ENCODE results near the gene MDK. TPM values are rescaled to one million over a fixed set of nuclear protein-coding genes. Genes with fewer than 3 reads are reported as not detected.

MDK gene
- total and polyA plus RNA-seq, 4 donors: 2.3 to 41.8 (median 13.5) TPM

DNA sequence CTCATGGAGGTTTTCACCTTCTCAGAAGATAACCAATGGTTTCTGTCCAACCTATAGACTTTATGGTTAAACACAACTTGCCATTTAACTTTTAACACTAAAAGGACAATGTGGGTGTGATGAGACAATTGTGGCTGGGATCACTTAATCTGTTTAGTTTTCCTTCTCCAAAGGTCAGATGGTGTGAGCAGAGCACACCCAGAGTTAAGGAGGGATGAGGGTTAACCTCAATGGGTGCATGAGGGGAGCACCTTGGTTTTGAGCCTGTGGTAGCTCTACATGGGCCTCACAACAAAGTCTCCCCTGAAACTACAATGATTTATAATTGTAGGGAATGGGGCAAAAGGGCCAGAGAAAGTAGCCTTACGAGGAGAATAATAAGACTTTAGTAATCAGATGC, 39.0 kb downstream of the MDK start:
- H3K36me3 ChIP-seq (ENCODE audit: control insufficient read depth in 4 of 4, insufficient read depth in 3 of 4, low read depth in 1 of 4, low read length in 3 of 4): peaks cover 3 to 21% (median 16%) of the 10 kb centered on the region in 4 donors
- no peaks in the 10 kb centered on the region for H3K9me3 ChIP-seq (ENCODE audit: control insufficient read depth in 4 of 4, low read length in 3 of 4)
- H3K4me1 ChIP-seq (ENCODE audit: control insufficient read depth in 4 of 4, insufficient read depth in 4 of 4, low read length in 3 of 4): no peaks in the 10 kb centered on the region
- no peak overlapping the region for H3K9ac ChIP-seq (ENCODE audit: low read depth in 1 of 2, low read length in 2 of 2)
- TF ChIP-seq FOXA2 (IDR thresholded peaks at IDR 0.05) (no peak), ZBTB33 (IDR thresholded peaks at IDR 0.05) (no peak), EGR1 (IDR thresholded peaks at IDR 0.05; ENCODE audit: low read depth in 2 of 2) (no peak), GABPA (IDR thresholded peaks at IDR 0.05 in 1 of 2, conservative IDR thresholded peaks at IDR 0.05 in 1 of 2) (no peak), FOXA1 (IDR thresholded peaks at IDR 0.05) (no peak), HNF4A (conservative IDR thresholded peaks at IDR 0.05) (no peak), JUND (IDR thresholded peaks at IDR 0.05) (no peak), NR2F2 (IDR thresholded peaks at IDR 0.05) (no peak), RAD21 (IDR thresholded peaks at IDR 0.05) (no peak), SP1 (IDR thresholded peaks at IDR 0.05) (no peak)
- TF ChIP-seq, protein P1, sequence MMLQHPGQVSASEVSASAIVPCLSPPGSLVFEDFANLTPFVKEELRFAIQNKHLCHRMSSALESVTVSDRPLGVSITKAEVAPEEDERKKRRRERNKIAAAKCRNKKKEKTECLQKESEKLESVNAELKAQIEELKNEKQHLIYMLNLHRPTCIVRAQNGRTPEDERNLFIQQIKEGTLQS (IDR thresholded peaks at IDR 0.05): no peak
- TF ChIP-seq, protein P2, sequence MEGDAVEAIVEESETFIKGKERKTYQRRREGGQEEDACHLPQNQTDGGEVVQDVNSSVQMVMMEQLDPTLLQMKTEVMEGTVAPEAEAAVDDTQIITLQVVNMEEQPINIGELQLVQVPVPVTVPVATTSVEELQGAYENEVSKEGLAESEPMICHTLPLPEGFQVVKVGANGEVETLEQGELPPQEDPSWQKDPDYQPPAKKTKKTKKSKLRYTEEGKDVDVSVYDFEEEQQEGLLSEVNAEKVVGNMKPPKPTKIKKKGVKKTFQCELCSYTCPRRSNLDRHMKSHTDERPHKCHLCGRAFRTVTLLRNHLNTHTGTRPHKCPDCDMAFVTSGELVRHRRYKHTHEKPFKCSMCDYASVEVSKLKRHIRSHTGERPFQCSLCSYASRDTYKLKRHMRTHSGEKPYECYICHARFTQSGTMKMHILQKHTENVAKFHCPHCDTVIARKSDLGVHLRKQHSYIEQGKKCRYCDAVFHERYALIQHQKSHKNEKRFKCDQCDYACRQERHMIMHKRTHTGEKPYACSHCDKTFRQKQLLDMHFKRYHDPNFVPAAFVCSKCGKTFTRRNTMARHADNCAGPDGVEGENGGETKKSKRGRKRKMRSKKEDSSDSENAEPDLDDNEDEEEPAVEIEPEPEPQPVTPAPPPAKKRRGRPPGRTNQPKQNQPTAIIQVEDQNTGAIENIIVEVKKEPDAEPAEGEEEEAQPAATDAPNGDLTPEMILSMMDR (IDR thresholded peaks at IDR 0.05; ENCODE audit: low read depth, low read length, missing input control): no peak
- no peak for DNase-seq (ENCODE audit: low spot score)
- H3K27me3 ChIP-seq (ENCODE audit: control insufficient read depth in 4 of 4, insufficient read depth in 4 of 4, low read length in 3 of 4): no peaks in the 10 kb centered on the region
- WGBS: 94% methylated on average over 1 of the region's 1 CpG
- H3K4me3 ChIP-seq (ENCODE audit: low read depth in 1 of 3, low read length in 3 of 3): no peak overlapping the region
- no peak overlapping the region for H3K27ac ChIP-seq (ENCODE audit: low read depth in 1 of 2, low read length in 2 of 2)

GRCh38 chr11:46421257-46421880, 39.9 kb downstream of the MDK start:
- TF ChIP-seq, protein P3, sequence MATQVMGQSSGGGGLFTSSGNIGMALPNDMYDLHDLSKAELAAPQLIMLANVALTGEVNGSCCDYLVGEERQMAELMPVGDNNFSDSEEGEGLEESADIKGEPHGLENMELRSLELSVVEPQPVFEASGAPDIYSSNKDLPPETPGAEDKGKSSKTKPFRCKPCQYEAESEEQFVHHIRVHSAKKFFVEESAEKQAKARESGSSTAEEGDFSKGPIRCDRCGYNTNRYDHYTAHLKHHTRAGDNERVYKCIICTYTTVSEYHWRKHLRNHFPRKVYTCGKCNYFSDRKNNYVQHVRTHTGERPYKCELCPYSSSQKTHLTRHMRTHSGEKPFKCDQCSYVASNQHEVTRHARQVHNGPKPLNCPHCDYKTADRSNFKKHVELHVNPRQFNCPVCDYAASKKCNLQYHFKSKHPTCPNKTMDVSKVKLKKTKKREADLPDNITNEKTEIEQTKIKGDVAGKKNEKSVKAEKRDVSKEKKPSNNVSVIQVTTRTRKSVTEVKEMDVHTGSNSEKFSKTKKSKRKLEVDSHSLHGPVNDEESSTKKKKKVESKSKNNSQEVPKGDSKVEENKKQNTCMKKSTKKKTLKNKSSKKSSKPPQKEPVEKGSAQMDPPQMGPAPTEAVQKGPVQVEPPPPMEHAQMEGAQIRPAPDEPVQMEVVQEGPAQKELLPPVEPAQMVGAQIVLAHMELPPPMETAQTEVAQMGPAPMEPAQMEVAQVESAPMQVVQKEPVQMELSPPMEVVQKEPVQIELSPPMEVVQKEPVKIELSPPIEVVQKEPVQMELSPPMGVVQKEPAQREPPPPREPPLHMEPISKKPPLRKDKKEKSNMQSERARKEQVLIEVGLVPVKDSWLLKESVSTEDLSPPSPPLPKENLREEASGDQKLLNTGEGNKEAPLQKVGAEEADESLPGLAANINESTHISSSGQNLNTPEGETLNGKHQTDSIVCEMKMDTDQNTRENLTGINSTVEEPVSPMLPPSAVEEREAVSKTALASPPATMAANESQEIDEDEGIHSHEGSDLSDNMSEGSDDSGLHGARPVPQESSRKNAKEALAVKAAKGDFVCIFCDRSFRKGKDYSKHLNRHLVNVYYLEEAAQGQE (IDR thresholded peaks at IDR 0.05): no peak
- TF ChIP-seq EGR1 (IDR thresholded peaks at IDR 0.05; ENCODE audit: low read depth in 2 of 2): no peak
- H3K27ac ChIP-seq (ENCODE audit: low read depth in 1 of 2, low read length in 2 of 2): no peak overlapping the region
- no peak overlapping the region for H3K9ac ChIP-seq (ENCODE audit: low read depth in 1 of 2, low read length in 2 of 2)
- no peak overlapping the region for H3K4me3 ChIP-seq (ENCODE audit: low read depth in 1 of 3, low read length in 3 of 3)
- H3K36me3 ChIP-seq (ENCODE audit: control insufficient read depth in 4 of 4, insufficient read depth in 3 of 4, low read depth in 1 of 4, low read length in 3 of 4): peaks cover 3 to 17% (median 10%) of the 10 kb centered on the region in 4 donors
- WGBS: 86% methylated on average over 8 of the region's 8 CpGs
- H3K4me1 ChIP-seq (ENCODE audit: control insufficient read depth in 4 of 4, insufficient read depth in 4 of 4, low read length in 3 of 4): no peaks in the 10 kb centered on the region
- no peak for DNase-seq (ENCODE audit: low spot score)
- H3K9me3 ChIP-seq (ENCODE audit: control insufficient read depth in 4 of 4, low read length in 3 of 4): no peaks in the 10 kb centered on the region
- no peaks in the 10 kb centered on the region for H3K27me3 ChIP-seq (ENCODE audit: control insufficient read depth in 4 of 4, insufficient read depth in 4 of 4, low read length in 3 of 4)
